Spleen (tissue), 7 donors: ENCODE results near the gene VSX1.
A peak's percentile ranks its signal among the peaks of the same experiment; 100 is the strongest.

Experiments used
- POLR2A ChIP-seq, 3 donors: fragments of 450-650 bp; IDR thresholded peaks; one replicate each; pipeline ENCODE4 v1.5.1; 2017; ENCODE audit warnings: antibody characterized with exemption in 3 of 3, mild to moderate bottlenecking in 1 of 3
- POLR2AphosphoS5 ChIP-seq, 3 donors: sonication (generic); formaldehyde crosslinking; IDR thresholded peaks; one replicate each; pipeline ENCODE4 v1.5.1; 2017; ENCODE audit warnings: antibody characterized with exemption in 3 of 3
- TF ChIP-seq, protein P1 (sequence below), 11 experiments: fragments of 200-600 bp in 7 of 11; fragments of 450-650 bp in 4 of 11; sonication (generic) in 4 of 11; IDR thresholded peaks in 8 of 11; conservative IDR thresholded peaks in 3 of 11; 1 replicate in 7 of 11; 2 replicates in 4 of 11; pipeline versions ENCODE4 v1.4.0 to v1.8.0; 2016 to 2021; ENCODE audit warnings: antibody characterized with exemption in 11 of 11, inconsistent platforms in 4 of 11, mild to moderate bottlenecking in 1 of 11
- donor health status: DM: no; HTN: no; CAD: no; lungs with moderate emphysema.
- donor health status: DM: no; HTN: no; CAD: no.
- donor health status: DM: no; HTN: no; CAD: no.

DNA sequence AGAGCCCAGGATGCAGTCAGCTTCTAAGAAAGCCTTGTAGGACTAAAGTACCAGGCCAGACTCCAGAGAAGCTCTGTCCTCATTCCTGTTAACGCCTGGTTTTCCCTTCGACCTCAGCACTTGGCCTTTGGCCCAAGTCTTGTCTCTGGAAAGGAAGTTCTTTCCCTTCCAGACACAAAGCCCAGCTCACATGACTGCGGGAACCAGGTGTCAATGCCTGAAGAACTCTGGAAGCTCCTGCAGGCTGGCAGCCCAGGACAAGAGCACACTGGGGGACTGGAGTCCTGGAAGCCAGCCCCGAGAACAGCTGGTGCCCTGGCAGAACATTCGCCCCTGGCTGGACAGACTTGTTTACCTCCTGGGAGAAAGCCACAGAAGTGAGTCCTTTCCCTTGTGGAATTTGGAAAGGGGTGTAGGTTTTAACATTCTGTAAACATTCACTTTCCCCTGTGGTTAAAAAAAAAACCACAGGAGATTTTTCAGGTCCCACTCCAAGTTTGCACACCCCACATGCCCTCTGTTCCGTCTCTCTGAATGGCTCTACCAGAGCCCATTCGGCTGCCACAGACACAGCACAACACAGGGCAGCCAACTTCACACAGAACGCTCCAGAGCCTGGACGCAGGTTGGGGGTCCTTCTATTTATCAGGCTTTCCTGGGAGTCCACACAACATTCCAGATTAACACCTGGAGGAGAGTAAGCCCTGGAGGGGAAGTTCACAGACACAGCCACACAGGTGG, 42.1 kb downstream of the VSX1 start:
- TF ChIP-seq, protein P1, sequence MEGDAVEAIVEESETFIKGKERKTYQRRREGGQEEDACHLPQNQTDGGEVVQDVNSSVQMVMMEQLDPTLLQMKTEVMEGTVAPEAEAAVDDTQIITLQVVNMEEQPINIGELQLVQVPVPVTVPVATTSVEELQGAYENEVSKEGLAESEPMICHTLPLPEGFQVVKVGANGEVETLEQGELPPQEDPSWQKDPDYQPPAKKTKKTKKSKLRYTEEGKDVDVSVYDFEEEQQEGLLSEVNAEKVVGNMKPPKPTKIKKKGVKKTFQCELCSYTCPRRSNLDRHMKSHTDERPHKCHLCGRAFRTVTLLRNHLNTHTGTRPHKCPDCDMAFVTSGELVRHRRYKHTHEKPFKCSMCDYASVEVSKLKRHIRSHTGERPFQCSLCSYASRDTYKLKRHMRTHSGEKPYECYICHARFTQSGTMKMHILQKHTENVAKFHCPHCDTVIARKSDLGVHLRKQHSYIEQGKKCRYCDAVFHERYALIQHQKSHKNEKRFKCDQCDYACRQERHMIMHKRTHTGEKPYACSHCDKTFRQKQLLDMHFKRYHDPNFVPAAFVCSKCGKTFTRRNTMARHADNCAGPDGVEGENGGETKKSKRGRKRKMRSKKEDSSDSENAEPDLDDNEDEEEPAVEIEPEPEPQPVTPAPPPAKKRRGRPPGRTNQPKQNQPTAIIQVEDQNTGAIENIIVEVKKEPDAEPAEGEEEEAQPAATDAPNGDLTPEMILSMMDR (IDR thresholded peaks at IDR 0.05 in 8 of 11, conservative IDR thresholded peaks at IDR 0.05 in 3 of 11): no peak
- TF ChIP-seq POLR2AphosphoS5 (IDR thresholded peaks at IDR 0.05) (peak in 1 of 3 donors; percentile 21), POLR2A (IDR thresholded peaks at IDR 0.05) (no peak)
